Measurements from ENCODE around the gene LRBA.

DNA sequence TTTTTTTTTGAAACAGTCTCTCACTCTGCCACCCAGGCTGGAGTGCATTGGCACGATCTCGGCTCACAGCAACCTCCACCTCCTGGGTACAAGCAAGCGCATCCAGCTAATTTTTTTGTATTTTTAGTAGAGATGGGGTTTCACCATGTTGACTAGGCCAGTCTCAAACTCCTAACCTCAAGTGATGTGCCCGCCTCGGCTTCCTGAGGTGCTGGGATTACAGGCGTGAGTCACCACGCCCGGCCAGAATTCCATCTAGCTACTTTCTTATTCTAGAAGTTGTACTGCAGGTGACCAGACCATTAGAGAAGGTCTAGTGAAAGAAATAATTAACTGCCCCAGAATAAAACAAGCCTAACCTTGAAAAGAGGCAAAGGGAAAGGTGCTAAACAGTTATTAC, 2.3 kb downstream of the LRBA start:
- TF ChIP-seq POLR2A (IDR thresholded peaks at IDR 0.05) = no peak
- TF ChIP-seq, protein P1, sequence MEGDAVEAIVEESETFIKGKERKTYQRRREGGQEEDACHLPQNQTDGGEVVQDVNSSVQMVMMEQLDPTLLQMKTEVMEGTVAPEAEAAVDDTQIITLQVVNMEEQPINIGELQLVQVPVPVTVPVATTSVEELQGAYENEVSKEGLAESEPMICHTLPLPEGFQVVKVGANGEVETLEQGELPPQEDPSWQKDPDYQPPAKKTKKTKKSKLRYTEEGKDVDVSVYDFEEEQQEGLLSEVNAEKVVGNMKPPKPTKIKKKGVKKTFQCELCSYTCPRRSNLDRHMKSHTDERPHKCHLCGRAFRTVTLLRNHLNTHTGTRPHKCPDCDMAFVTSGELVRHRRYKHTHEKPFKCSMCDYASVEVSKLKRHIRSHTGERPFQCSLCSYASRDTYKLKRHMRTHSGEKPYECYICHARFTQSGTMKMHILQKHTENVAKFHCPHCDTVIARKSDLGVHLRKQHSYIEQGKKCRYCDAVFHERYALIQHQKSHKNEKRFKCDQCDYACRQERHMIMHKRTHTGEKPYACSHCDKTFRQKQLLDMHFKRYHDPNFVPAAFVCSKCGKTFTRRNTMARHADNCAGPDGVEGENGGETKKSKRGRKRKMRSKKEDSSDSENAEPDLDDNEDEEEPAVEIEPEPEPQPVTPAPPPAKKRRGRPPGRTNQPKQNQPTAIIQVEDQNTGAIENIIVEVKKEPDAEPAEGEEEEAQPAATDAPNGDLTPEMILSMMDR (IDR thresholded peaks at IDR 0.05 in 4 of 5, conservative IDR thresholded peaks at IDR 0.05 in 1 of 5) = no peak

Measured in gastrocnemius medialis (tissue), 4 donors.